ENCODE results near the gene INSRR. TPM values are rescaled to one million over a fixed set of nuclear protein-coding genes. Genes with fewer than 3 reads are reported as not detected.

The INSRR gene
- total RNA-seq, 1 donor from 2014 or later, result 0.24 TPM

DNA sequence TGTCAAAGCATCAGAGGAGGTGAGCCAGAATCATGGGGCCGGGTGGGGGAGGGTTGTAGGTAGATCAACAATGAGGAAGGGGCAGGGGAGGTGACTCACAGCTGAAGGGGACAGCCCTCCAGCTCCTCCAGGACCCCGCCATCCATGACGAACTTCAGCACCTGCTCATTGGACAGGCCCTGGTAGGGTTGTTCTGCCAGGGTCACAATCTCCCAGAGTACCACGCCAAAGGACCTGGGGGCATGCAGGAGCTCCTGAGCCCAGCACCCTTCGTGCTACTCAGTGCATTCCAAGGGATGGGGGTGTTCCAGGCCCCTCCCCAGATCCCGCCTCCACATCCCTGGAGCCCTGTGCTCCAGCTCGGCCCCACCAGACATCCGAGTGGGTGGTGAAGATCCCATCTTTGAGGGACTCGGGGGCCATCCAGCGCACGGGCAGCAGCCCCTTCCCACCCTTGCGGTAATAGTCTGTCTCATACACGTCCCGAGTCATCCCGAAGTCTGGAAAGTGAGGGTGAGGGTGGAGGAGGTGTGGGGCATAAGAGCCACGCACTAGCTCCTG is 17.5 kb downstream of the INSRR start:
- no peak for DNase-seq (ENCODE audit: low spot score)

DNA sequence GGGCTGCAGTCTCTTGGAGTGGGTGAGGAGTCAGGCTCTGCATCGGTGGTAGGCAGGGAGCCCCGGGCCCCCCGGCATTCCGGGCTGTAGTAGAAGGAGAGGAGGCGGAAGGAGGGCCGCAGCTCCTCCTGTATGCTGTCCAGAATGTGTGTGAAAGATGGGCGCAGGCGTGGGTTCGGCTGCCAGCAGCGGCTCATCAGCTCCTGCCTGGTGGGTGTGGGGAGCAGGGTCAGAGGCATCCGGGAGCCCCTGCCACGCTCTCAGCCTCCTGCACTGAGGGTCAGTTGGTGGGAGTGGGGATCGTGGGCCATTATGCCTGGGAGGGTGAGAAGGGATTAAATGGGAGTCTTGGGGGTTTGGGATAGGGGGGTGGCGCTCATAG is 18.0 kb downstream of the INSRR start:
- DNase-seq (ENCODE audit: low spot score), result no peak
- intact Hi-C loops (cut with DNase I), result loop anchor here (5.0 kb wide), 1 partner anchor 86 kb away; no protein-coding TSS in a partner anchor

More for the DNA sequence above, 17.5 kb downstream of the INSRR start:
- intact Hi-C loops (cut with DNase I), result loop anchor here (5.0 kb wide), 1 partner anchor 86 kb away; no protein-coding TSS in a partner anchor

DNA sequence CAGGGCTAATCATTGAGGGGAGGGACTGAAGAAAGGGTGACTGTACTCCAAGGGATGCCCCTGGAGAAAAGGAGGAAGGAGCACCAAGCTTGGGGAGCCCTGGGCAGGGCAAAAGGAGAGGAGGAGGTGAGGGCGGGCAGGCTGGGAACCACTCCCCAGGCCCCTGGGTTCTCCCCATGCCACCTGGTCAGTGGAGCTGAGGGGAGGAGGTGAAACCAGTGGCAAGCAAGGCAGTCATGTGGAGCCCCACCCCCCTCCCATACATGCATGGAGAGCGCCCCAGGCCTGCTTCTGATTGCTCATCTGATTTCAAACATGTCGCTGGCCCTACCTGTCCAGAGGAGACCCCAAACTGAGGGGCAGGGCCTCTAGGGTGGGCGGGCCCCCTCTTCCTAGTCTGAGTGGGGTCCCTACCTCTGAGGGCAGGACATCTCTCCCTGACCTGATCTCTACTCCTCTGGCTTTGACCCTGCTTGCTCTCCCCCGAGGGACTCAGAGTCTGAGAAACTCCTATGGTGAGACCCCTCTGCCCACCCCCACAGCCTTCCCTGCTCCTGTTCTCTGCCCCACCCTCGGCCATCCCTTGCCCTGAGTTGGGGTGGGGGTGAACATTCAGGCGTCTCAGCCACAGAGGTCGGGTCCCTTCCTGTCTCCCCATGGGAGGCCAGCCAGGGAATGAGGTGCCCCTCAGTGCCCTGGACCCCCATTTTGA is 18.6 kb downstream of the INSRR start:
- DNase-seq (ENCODE audit: low spot score), result no peak
- intact Hi-C loops (cut with DNase I), result loop anchor here (5.0 kb wide), 1 partner anchor 87 kb away; no protein-coding TSS in a partner anchor

DNA sequence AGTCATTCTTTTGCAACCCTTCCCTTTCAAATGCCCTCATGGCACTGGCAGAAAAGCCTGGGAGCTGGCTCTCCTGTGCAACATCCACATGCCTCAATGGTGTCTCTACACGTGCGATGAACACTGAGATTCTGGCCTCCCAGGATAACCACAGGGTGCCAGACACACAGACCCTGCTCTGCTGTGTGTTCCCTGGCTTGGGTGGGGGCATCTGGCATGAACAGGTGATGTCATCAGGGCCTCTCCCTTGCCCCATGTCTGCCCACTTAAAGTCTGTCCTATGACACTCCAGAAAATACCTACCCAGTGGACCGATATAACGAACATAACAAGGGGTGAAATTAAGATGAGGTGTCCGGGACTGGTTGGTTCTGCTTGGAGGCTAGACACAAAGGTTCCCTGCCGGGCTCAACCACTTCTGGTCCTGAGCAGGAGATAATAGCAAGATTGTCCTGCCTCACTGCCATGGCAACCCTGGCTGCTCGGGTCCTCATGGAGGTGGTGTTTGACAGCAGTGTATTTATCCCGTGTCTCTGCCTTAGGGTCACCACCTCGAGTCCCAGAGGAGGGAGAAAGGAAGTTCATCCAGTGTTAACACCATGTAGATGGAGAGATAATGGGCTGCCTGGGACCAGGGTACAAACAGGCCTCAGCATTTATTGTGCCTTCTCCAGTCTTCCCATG is 19.3 kb downstream of the INSRR start:
- intact Hi-C loops (cut with DNase I), result loop anchor here (1.0 to 5.0 kb wide), 3 partner anchors 21 to 88 kb away; partner anchors contain the start of genes NTRK1 and PEAR1
- DNase-seq (ENCODE audit: low spot score), result no peak

DNA sequence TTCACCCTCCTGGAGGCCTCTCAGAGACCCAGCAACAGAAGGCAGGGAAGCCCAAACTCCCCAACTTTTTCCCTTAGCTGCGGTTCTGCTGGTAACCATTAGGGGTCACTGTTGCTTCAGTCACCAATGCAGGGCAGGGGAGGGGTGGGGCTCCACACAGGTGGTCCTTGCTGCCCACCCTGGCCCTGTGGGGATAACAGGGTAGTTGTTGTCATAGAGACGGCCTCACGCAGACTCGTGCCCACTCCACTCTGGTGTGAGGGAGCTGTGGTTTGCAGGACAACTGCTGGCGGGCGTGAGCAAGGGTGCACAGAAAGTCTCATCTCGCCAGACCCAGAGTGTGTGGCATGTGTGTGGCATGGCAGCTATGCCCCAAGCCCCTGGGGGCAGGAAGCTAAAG is 19.9 kb downstream of the INSRR start:
- intact Hi-C loops (cut with DNase I), result loop anchor here (1.0 to 2.0 kb wide), 2 partner anchors 21 to 54 kb away; partner anchors contain the start of genes NTRK1 and PEAR1
- DNase-seq (ENCODE audit: low spot score), result no peak

DNA sequence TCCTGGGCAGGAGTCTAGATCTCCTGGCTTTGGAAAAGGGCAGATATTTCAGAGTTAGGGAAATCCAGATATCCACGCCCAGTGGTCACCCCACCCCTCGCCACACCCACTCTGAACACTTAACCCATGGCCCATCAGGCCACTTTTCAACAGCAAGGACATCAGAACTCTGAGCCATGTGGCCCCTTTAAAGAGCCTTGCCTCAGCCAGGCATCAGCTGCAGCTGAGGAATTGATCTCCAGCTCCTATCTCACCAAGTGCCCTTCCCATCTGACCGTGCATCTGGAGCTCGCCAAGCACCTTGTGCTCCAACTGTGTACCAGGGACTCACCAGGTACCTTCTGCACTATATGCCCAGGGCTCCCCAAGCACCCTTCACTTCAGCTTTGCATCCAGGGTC is 22.0 kb downstream of the INSRR start:
- intact Hi-C loops (cut with DNase I), result no loop called here
- DNase-seq (ENCODE audit: low spot score), result no peak

DNA sequence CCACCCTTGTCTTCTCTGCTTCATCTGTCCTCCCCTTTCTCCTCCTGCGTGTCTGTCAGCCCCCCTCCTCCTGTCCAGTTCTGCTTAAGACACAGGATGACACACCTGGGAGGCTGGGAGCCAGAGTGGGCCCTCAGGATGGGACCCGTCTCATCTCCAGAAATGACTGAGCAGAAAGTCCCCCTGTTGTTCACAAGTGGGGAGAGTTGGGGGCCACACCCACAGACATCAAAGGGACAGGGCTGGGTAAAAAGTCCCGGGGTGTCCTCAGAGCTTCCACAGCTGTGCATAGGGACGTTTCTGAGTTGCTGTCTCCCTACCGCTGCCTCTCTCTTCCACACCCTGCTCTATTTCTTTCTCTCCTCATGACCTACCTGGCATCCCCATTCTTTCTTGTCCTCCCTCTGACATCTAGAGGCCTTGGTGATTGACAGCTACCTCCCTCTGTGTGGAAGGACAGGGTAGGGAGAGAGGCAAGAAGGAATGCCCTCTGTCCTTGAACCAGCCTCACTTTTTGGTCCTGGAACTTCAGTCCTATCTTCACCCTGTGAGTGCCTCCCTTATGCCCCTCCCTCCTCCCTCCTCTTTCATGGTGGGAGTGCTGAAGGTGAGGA is 22.8 kb downstream of the INSRR start:
- no peak for DNase-seq (ENCODE audit: low spot score)
- intact Hi-C loops (cut with DNase I), result no loop called here

DNA sequence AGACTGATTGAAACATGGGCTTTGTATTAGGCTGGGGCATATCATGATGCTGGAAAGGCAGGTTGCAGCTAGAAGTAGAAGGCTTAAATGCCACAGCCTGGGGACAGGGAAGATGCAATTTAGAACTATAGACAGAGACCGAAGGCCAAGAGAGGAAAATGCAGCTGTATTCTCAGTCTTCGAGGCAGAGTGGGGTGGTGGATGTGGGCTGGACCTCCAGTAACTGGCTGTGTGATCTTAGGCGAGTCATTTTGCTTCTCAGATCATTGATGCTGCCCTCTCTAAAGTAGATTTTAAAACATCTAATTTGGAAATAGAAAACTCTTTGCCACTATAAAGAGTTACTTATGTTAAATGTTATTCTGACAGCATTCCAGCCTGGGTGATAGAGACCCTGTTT is 24.6 kb downstream of the INSRR start:
- intact Hi-C loops (cut with DNase I), result no loop called here
- no peak for DNase-seq (ENCODE audit: low spot score)

DNA sequence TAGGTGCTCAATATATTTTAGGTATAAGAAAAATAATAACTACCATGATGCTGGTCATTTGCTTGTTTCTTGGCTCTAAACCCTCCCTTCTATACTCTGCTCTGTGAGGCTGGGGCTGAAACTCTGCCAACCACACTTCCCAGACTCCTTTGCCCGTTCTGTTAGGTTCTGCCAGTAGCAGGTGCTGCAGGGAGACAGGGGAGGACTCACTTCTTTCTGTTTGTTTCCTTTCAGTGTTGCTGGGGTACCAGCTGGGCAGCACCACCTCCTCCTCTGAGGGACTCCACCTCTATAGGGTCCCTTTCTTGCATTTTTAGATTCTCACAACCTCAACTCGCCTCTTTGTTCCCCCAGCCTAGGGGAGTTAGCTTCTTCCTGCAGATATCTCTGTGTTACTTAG is 25.3 kb downstream of the INSRR start:
- DNase-seq (ENCODE audit: low spot score), result no peak
- intact Hi-C loops (cut with DNase I), result no loop called here

DNA sequence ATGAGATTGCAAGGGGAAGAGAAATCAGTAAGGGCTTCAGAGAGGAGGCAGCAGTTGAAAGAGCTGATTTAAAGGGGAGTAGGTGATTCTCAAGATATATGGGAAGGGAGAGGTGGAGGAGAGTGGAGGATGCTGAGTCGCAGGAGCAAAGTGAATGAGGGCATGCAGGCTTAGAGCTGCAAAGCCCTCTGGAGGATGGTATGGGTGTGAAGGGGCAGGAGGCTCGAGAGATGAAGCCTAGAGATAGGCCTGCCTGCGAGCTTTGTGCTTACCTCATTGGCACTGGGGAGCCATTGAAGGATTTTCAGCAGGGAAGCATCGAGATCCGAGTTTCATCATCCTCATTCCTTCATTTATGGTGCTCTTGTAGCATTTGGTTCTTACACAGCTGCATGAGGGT is 26.5 kb downstream of the INSRR start:
- intact Hi-C loops (cut with DNase I), result no loop called here
- DNase-seq (ENCODE audit: low spot score), result no peak

DNA sequence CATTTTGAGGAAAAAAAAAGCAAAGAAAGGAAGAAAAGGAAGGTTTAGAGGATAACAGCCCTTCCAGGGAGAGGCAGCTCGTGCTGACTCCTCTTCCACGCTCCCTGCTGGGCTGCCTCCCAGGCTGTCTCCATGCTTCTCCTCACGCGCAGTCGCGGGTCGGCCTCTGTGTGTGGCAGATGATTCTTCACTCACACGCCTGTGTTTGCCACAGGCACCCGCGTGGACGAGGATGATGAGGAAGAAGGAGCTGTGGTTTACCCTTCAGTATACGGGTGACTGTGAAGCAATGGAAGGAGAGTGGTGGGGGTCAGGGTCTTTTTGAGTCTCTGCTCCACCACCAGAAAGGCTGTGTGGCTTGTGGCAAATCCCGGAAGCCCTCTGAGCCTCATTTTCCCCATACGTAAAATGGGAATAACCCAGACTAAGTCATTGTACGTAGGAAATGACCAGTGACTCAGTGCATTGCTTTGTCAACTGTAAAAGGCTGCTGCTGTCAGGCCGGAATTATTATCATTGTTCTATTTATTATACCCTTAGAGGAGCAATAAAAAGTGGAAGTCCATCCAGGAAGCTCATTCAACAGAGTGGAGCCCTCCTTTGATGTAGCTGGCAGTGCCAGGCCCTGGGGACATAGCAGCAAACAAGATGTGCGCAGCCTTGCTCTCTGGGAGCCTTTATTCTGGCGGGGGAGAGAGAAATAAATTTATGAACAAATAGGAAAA is 30.4 kb downstream of the INSRR start:
- intact Hi-C loops (cut with DNase I), result no loop called here

DNA sequence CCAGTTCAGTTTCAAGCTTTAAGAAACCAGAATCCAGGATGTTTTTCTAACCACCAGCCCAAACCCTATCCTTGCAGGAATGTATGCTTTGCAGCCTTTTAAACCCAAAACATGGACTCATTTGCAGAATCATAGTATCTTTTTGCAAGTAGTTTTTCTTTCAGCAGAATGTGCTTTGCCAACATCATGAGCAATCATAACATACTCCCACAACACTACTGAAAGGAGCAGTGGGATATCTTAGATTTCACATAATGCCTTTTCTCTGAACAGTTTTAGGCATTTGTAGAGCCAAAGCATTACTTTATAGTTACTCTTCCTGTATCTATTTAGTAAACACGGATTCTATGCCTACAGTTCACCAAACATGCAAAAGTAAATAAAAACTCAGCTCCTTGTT is 32.3 kb downstream of the INSRR start:
- DNase-seq (ENCODE audit: low spot score), result no peak
- intact Hi-C loops (cut with DNase I), result no loop called here

More for the DNA sequence above, 30.4 kb downstream of the INSRR start:
- DNase-seq (ENCODE audit: low spot score), result no peak

DNA sequence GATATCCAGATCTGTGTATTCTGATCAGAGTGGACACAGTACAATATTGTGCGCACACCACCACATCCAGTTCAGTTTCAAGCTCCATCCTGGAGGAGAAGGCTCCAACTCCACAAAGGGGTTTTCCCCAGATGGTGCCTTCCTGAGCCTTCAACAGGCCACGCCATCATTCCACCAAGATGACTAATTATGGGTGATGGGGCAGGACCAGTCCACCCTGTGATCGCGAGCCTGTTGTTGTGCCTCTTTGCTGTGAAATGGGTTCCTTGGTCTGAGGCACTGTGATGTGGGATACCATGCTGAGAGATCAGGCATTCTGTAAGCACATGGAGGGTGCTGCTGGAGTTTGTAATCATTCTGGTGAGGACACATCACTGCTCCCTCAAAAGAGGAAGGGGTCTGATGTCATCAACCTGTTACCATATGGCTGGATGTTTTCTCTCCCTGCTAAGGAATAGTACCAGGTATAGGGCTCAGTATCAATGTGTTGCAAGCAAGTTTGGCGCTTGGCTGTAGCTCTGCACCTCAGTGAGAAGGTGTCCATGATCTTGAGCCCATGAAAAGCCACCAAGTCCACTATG is 35.6 kb downstream of the INSRR start:
- intact Hi-C loops (cut with DNase I), result no loop called here
- no peak for DNase-seq (ENCODE audit: low spot score)

DNA sequence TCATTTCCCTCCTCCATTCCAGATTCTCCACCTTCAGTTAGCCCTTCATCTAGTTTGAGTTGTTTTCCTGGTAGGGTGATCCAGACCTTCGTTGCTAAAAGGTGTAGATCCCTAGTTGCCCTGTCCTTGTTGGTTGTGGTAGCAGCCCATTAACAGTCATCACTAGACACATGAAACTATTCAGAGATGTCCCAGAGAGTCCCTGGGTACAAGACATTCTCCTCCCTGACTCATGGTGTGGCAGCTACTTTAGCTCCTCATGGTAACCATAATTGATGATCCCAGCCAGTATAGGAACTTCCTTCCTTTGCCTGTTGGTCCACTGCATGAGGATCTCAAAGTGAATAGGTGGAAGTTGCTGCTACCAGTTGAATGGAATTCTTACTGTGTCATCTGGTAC is 36.2 kb downstream of the INSRR start:
- intact Hi-C loops (cut with DNase I), result no loop called here
- no peak for DNase-seq (ENCODE audit: low spot score)

DNA sequence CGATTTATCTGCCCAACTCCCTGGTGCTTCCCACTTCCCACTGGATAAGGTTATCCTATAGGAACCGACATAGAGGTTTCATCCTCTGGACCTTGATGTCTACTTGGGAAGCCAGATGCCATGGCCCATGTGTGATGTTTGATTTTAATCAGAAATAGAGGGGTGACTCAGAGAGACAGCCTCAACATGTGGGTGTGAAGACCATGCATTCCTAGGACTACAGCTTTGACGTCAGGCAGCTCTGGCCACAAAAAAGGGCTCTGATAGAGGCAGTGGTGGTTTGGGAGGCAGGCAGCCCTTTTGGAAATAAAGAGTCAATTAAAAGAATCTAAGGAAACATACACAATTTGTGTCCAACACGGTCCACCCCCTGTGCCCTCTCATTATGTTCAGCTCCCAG is 37.1 kb downstream of the INSRR start:
- intact Hi-C loops (cut with DNase I), result no loop called here
- DNase-seq (ENCODE audit: low spot score), result peak; percentile 43

DNA sequence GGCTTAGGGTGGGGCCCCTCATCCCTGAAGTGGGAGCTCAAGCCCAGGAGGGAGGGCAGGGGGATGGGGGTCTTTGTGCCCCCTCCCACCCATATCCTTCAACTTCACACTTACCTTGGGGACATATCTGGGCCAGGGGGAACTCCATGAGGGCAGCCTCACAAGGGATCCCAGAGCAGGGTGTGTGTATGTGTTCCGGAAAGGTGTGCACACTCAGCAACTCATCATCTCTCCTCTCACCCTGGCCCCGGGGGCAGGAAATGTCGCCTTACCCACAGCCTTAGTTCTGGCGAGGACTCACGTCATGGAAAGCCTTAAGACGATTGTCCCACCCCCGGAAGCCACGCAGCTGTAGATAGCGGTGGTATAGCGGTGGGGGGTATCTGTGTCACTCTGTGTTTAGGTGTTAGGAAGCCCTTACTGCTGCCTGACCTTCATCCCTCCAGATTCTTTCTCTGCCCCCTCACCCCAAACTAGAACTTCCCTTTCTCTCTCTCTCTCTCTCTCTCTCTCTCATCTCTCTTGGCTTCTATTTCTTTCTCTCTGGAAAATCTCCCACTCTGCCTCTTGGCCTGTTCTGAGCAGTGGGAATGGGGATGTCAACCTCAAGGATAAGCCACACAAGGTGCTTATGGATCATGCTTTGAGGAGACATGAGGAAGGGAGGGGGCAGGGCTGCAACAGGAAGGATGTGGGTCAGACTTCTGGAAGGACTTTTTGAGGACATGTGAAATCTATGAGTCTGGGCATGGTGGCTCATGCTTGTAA is 42.2 kb downstream of the INSRR start, which contains the start of gene SH2D2A:
TSS of gene SH2D2A (minus strand) at position 288 of the 768 bp plus-strand sequence. CDS start at position 148, 140 bp downstream.
- intact Hi-C loops (cut with DNase I), result no loop called here
- peak; percentile 80 for DNase-seq (ENCODE audit: low spot score)

DNA sequence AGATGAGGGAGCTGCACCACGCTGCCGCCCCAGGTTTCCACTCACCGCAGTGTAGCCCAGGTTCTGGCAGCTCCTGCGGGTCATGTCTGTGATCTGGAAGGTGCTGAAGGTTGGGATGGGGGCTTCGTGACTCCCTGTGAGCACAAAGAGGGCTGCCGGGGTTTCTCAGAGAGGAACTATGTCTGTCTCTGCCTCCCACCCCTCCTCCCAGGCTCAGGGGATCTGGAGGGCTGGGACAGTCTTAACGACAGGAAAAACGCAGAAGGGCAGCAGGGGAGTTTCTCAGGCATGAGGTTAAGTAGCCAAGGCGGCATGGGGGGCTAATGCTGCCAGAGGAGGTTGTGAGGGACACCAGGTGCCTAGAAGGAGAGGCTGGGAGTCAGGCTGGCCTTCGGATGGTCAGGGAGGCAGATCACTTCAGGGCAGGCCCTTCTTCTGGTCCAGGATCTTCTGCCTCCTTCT is 42.9 kb downstream of the INSRR start:
- intact Hi-C loops (cut with DNase I), result no loop called here
- peak; percentile 61 for DNase-seq (ENCODE audit: low spot score)

DNA sequence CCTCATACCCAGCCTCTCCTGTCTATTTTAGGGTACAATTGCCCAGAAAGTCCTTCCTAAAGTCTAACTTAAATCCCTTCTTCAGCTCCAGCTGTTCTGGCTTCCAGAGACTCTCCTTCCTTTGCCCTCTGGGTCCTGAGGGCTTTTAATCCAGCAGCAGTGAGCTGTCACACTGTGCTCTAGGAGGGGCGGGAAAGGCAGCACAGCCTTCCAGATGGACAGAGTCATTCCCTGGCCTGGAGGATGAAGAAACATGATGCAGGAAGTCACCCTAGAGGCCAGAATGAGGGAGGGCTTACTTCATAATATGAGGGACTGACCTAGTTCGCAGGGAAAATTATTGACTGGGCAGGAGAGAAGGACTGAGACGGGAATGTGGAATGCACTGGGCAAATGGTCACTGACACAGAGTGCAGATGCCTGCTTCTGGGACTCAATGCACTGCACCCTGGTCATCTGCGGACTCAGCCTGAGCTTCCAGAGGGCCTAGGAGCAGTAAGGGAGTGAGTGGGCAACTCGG is 43.5 kb downstream of the INSRR start:
- DNase-seq (ENCODE audit: low spot score), result peak; percentile 79
- intact Hi-C loops (cut with DNase I), result no loop called here

Measured in cardiac septum (tissue), 1 donor.